RCC 7860 (cell line): ENCODE measurements around the gene PTPRZ1.

ENCODE experiments used
- DNase-seq: peaks from one replicate; pipeline ENCODE4 v3.0.0-alpha.2; 2015; ENCODE audit warnings: low spot score
- FAIRE-seq: peaks from 2 replicates; lab custom pipeline; 2012; peaks lifted over from hg19 to GRCh38; lab: Jason Lieb, UNC

PTPRZ1 gene

GRCh38 chr7:121953164-121953563, 80.2 kb downstream of the PTPRZ1 start:
- FAIRE-seq: no peak
- DNase-seq: no peak

- FAIRE-seq: no peak
- no peak for DNase-seq
These were observed 80.6 kb downstream of the PTPRZ1 start for GRCh38 chr7:121953601-121954000.

- DNase-seq (no peak), FAIRE-seq (no peak)
These were observed 81.8 kb downstream of the PTPRZ1 start for GRCh38 chr7:121954803-121955202.

GRCh38 chr7:121957626-121958025, 84.7 kb downstream of the PTPRZ1 start:
- FAIRE-seq: no peak
- no peak for DNase-seq

- DNase-seq: no peak
- FAIRE-seq: no peak
These were observed 87.7 kb downstream of the PTPRZ1 start for GRCh38 chr7:121960678-121961077.

GRCh38 chr7:121961089-121961867, 88.3 kb downstream of the PTPRZ1 start:
- FAIRE-seq: no peak
- DNase-seq: peak; percentile 27

GRCh38 chr7:121966276-121966934, 93.4 kb downstream of the PTPRZ1 start:
- no peak for FAIRE-seq
- no peak for DNase-seq

GRCh38 chr7:121966935-121967332, 94.0 kb downstream of the PTPRZ1 start:
- no peak for DNase-seq

GRCh38 chr7:121985476-121986030, 112.6 kb downstream of the PTPRZ1 start:
- FAIRE-seq: no peak
- DNase-seq: no peak

More at GRCh38 chr7:121966935-121967332, 94.0 kb downstream of the PTPRZ1 start:
- no peak for FAIRE-seq

- FAIRE-seq (no peak), DNase-seq (no peak)
These were observed 119.1 kb downstream of the PTPRZ1 start for GRCh38 chr7:121992068-121992467.

GRCh38 chr7:121994625-121995410, 121.9 kb downstream of the PTPRZ1 start:
- peak; percentile 80 for FAIRE-seq
- peak; percentile 47 for DNase-seq

- no peak for DNase-seq
- no peak for FAIRE-seq
These were observed 133.7 kb downstream of the PTPRZ1 start for GRCh38 chr7:122006687-122007086.

GRCh38 chr7:122010116-122010515, 137.2 kb downstream of the PTPRZ1 start:
- no peak for FAIRE-seq

GRCh38 chr7:122013065-122013464, 140.1 kb downstream of the PTPRZ1 start:
- no peak for FAIRE-seq
- DNase-seq: no peak

More at GRCh38 chr7:122010116-122010515, 137.2 kb downstream of the PTPRZ1 start:
- DNase-seq: no peak

- FAIRE-seq (no peak), DNase-seq (no peak)
These were observed 140.7 kb downstream of the PTPRZ1 start for GRCh38 chr7:122013630-122014029.

GRCh38 chr7:122014697-122015096, 141.7 kb downstream of the PTPRZ1 start:
- peak; percentile 36 for FAIRE-seq
- no peak for DNase-seq

GRCh38 chr7:122018032-122018431, 145.1 kb downstream of the PTPRZ1 start:
- no peak for FAIRE-seq
- DNase-seq: no peak

GRCh38 chr7:122027058-122027457, 154.1 kb downstream of the PTPRZ1 start:
- DNase-seq (no peak), FAIRE-seq (no peak)

- DNase-seq (no peak), FAIRE-seq (peak; percentile 27)
These were observed 160.7 kb downstream of the PTPRZ1 start for GRCh38 chr7:122033641-122034040.

GRCh38 chr7:122035876-122036275, 162.9 kb downstream of the PTPRZ1 start:
- DNase-seq (no peak), FAIRE-seq (no peak)

GRCh38 chr7:122038134-122038533, 165.2 kb downstream of the PTPRZ1 start:
- FAIRE-seq (no peak), DNase-seq (no peak)
